Putamen (tissue), 1 donor: Measurements from ENCODE around the gene REPS1.
"Not testable (repeated sequence)": the region's sequence is repeated elsewhere in the genome, so short reads cannot be mapped to it uniquely, and the experiment has no call there.

Experiments
- DNase-seq: peaks from one replicate; pipeline ENCODE4 v3.0.0-alpha.2; 2016; ENCODE audit warnings: low spot score

REPS1 gene

DNA sequence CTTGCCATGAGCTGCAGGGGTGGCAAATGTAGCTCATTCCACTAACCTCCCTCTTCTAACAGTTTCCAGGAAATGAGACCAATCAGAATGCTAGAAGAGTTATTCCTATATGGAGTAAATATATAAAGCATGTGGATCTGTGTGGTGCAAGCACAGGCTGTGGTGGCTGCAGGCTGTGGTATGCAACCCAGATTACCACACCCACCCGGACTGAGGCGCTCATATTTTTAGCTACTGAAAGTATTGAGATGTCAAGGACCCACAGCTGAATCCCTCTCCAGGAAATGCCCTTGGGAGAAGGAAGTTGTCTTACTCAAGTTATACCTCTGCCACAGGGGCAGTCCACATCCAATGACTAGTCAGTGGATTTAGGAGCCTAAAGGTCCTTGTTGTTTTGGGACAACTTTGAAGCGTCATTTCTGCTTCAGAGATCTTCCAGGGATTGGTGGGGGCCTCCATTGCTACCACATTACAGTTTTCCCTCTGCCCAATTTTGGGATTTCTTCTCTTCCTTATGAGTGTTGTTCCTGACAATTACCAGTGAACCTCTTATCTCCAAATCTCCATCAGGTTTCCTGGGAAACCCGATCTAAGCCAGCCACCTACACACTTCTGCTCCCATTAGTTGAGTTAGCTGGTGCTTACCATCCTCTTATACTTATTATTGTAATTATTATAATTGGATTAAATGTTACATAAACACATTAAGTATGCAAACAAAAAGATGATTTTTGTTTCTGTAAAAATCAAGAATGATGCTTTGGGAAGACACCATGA lies 12.1 kb upstream of the REPS1 start:
- DNase-seq, result no peak

DNA sequence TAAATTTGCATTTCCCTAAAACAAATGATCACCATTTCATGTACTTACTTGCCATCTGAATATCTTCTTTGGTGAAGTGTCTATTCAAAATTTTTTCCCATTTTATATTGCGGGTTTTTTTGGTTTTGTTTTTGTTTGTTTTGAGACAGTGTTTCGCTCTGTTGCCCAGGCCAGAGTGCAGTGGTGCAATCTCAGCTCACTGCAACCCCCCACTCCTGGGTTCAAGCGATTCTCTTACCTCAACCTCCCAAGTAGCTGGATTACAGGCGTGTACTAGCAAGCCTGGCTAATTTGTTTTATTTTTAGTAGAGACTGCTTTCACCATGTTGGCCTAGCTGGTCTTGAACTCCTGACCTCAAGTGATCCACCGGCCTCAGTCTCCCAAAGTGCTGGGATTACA lies 9.1 kb upstream of the REPS1 start:
- no peak for DNase-seq

DNA sequence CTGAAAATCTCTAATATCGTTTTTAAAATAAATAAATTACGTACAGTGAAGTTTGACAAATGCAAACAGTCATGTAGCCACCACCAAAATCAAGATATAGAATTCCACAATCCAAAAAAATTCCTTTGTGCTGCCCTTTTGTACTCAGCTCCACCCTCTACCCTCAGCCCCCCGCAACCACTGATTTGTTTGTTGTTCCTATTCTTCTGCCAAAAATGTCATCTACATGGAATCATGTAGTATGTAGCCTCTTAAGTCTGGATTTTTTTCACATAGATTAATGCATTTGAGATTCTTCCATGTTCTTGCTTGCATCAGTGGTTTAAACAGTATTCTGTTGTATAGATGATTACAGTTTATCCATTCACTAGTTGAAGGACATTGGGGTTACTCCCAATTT lies 8.5 kb upstream of the REPS1 start:
- no peak for DNase-seq

DNA sequence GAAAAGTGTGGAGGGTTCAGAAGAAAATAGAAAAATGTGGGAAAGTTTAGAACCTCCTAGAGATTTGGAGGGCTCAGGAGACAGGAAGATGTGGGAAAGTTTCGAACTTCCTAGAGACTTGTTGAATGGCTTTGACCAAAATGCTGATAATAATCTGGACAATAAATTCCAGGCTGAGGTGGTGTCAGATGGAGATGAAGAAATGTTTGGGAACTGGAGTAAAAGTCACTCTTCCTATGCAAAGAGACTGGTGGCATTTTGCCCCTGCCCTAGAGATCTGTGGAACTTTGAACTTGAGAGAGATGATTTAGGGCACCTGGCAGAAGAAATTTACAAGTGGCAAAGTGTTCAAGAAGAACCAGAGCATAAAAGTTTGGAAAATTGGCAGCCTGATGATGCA lies 5.4 kb upstream of the REPS1 start:
- DNase-seq, result not testable (repeated sequence)

DNA sequence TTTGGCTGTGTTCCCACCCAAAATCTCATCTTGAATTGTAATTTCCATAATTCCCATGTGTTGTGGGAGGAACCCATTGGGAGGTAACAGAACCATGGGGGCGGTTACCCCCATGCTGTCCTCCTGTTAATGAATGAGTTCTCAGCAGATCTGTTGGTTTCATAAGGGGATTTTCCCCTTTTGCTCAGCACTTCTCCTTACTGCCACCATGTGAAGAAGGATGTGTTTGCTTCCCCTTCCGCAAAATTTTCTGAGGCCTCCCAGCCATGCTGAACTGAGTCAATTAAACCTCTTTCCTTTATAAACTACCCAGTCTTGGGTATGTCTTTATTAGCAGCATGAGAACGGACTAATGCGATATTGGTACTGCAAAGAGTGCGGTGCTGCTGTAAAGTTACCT lies 4.9 kb upstream of the REPS1 start:
- DNase-seq, result not testable (repeated sequence)

DNA sequence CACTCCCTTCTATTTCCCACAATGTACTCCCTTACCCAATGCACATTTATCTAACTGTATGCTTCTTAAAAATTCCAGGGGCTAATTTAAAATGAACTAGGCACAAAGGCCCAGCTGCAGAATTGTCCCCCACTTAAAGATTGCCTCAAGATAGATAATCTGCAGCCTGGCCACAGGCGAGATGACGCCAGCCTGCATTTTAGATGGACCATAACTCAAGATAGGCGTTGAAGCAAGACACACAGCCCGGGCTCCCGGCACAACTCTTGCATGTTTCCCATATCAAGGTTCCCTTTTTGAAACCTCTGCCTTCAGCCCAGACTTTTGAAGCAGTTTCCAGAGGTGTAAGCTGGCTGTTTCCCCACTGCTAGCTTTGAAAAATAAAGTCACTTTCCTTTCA lies 3.2 kb upstream of the REPS1 start:
- DNase-seq, result no peak

DNA sequence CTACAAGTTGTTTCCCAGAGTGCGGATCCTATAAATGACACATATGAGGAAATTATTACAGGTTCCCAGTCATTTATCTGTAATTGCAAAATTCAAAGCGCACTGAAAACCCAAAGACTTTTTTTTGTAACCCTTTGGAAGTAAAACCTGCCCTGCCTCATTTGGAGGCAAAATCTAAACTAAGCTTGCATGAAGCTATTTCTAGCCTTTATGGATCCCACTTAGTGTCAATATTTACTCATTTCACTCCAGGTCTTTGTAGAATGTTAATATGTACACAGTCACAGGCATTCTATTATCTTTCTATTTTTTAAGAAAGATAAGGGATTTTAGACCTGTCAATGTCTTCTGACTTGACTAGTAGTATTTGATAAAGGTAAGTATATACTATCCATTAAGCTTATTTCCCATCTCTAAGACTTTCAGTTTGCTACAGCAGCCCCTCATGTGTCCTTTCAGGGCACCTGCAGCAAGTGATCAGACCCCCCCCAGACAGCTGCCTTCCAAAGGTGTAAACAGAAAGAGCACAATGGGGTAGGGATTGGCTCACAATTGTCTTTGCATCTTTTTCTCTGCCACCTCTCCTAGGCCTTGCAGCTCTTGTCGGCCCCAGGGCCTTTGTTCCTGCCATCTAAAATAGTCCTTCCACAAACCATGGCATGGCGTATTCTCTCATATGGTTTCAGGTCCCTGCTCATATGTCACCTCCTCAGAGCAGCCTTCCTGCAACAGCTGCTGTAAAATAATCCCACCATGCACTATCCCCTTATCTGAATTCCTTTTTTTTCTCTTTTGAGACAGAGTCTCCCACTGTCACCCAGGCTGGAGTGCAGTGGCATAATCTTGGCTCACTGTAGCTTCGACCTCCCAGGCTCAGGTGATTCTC lies 1.3 kb upstream of the REPS1 start:
- DNase-seq, result no peak

DNA sequence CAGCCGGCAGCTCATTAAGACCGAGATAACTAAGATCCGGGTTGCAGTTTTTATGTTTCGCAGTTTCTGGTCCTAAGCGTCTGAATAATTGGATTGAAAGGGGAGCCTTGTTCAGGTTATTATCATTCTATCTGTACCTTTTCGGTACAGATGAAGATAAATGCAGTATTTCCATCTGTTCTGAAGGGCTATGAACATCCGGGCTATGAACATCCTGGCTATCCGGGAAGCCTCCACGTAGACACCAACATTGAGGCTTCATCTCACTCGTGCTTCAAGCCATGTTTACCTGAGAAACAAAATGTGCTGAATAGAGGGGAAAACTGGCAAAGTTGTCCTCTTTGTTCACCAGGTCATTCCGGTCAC lies 399 bp upstream of the REPS1 start:
- DNase-seq, result no peak

DNA sequence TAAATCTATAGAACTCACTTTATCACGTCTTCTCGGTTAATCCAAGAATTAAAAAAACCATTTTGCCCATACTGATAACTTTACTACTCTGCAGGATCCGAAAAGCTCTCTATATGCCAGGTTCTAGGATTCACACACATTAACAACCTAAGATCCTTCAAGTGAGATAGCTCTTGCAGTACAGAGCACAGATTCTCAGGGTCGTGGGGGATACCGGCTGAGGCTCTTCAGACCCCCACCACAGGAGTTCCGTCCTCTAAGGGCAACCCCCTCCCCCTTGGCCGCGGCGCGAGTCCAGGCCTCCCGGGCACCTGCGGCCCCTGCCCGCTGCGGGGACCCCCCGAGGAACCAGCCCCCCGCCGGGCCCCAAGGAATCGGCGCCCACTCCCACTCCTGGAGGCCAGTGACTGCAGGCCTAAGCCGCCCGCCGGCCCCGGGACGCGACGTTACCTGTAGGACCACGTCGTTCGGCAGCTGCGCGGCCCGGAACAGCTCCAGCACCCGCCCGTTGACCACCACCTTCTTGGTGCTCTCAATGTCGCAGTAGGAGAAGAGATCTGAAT lies 892 bp downstream of the REPS1 start:
- DNase-seq, result no peak

DNA sequence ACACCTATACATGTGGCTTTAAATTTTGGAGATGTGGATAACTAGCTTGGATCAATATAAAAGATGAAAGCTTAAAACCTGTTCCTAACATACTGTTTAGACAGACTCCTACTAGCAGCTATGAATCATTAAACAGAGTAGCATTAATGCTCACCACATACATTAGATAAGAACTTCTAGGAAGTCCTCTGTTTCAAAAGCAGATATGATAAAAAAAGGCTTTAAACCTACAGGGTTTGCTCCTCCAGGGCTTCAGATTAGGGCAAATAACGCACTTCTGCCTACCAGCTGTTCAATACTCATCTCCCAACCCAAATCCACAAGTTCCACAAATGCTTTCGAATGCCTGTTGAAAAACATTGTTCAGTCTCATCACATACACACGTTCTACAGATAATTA lies 1.5 kb downstream of the REPS1 start:
- DNase-seq, result no peak

DNA sequence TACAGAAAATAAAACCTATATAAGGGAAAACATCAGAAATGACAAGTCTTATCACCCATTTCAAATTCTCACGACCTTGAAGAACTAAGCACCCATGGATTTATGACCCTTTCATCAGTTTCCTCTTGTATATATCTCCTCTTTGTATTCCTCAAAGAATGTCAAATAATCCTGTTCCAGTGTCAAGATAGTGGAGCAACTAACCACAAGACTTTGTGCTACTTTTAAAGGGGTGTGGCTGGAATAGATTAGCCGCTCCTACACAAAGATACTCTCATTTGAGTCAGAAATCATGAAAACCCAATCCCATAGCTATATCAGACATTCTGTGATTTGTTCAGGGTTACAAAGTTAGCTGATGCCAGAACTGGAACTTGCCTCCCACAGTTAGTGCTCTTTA lies 6.6 kb downstream of the REPS1 start:
- no peak for DNase-seq

DNA sequence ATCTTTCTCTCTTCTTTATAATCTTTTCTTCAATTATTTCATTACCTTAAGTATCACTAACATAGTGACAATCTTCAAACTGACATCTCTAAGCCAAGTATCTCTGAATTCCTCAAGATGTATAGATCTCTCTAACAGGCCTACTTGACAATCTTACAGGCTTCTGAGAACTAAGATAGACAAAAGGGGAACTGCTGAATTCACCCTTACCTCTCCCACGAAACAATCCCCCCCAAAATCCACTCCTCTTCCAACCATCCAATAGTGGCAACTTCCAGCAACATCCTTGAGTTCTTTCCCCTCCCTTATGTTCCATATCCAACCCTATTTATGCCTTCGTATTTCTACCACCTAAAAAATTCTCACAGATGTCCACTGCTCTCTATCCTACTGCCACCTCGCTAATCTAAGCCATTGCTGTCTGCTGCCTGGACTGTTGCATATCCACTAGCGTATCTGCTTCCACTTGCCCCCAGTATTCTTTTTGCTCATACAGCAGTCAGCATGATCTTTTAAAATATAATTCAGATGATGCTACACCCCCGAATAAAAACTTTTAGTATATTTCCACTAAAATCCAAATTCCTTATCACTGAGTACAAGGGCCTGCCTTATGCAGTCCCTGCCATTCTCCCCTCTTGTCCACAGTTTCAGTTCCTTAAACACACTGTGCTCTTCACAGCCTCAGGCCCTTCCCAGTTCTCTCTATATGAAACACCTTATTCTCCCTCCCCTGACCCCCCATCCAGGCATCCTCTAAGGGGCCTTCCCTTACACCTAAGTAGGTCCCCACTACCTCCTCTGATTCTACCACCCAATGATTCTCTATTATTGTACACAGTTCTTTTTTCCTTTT lies 8.0 kb downstream of the REPS1 start:
- no peak for DNase-seq

DNA sequence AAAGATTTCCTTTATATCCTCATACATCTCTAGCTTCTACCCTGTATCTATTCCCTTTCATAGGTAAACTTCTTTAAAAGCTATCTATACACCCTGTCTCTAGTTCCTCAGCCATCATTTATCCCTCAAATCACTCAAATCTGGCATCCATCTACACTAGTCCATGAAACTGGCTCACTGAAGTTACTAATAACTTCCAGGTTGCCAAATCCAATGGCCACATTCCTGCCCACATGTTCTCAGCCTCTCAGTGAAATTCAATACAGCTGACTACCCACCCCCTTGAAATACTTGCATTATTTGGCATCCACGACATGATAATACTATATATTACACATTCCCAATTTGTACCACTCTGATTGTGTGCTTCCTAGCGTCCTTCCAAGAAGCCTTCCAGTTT lies 8.7 kb downstream of the REPS1 start:
- DNase-seq, result no peak

DNA sequence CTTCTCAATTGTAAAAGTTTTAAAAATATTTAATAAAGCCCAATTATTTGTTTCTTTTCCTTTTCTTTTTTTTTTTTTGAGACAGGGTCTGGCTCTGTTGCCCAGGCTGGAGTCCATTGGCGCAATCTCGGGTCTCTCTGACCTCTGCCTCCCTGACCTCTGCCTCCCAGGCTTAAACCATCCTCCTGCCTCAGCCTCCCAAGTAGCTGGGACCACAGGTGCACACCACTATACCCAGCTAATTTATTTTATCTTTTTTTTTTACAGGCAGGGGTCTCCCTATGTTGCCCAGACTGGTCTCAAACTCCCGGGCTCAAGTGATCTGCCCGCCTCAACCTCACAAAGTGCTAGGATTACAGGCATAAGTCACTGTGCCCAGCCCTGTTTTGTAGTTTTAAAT lies 9.8 kb downstream of the REPS1 start:
- DNase-seq, result no peak

DNA sequence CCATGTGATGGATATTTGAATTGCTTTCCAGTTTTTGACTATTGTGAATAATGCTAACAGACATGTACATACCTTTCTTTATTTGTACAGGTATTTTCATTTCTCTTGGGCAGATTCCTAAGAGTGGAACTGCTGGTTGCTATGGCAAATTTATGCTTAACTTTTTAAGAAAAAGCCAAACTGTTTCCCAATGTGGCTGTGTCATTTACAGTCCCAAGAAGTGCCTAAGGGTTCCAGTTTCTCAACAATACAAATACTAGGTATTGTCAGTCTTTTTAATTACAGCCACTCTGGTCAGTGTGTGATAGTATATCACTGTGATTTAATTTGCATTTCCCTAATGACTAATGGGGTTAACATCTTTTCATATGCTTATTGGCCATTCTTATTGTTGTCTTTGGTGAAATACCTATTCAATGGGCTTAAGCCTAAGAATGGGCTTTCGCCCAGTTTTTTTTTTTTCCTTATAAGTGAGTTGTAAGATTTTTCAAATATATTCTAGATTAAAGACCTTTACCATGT lies 10.3 kb downstream of the REPS1 start:
- DNase-seq, result no peak

DNA sequence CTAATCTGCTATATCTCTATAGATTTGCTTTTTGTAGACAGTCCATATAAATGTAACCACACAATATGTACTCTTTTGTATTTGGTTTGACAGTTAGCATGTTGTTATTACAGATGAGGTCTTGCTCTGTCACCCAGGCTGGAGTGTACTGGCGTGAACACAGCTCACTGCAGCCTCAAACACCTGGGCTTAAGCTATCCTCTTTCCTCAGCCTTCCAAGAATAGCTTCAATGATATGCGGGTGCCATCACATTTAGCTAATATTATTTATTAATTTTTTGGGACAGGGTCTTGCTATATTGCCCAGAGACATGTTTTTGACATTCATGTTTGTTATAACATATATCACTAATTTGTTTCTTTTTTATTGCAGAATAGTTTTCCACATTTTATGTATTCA lies 10.8 kb downstream of the REPS1 start:
- no peak for DNase-seq

DNA sequence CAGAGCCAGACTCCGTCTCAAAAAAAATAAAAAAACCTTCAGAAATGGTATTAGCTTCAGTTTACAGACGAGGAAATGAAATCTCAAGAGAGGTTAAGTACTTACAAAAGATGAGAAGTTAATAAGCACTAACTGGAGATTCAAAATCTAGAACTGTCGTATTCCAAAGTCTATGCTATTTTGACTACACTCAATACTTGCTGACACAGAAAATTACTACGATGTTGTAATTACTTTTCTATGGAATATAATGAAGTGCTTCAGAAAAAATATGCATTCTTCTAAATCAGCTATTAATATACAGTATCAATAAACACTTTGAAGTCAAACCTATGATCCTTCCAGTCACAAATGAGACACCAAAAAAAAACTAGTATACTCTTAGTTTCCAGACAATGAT lies 12.2 kb downstream of the REPS1 start:
- DNase-seq, result no peak

DNA sequence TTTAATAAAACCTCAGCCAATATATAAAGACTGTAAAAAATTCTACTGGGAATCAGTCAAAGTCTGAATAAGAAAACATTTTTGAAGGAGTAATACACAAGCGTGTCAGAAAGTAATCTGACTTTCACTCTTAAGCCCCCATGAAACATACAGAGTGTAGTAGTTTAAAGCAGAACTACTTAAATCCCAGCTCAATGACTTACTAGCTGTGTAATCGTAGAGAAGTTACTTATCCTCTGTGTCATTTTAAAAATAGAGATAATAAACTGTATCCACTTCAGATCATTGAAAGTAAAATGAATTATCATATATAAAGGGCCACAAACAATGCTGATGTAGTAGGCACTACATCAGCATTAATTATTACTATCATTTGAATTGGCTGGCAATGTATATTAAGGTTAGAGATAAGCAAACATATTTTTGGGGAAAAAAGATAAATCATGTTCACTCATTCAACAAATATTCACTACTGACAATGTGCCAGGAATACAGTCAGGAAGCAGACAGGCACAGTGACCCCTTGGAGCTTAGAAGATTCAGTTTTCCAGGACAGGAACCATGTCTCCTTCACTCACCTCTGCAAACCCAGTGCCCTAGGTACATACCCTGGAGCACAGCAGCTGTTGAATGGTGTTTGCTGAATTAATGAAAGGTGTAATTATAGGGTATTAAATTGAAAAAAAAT lies 14.4 kb downstream of the REPS1 start:
- no peak for DNase-seq

DNA sequence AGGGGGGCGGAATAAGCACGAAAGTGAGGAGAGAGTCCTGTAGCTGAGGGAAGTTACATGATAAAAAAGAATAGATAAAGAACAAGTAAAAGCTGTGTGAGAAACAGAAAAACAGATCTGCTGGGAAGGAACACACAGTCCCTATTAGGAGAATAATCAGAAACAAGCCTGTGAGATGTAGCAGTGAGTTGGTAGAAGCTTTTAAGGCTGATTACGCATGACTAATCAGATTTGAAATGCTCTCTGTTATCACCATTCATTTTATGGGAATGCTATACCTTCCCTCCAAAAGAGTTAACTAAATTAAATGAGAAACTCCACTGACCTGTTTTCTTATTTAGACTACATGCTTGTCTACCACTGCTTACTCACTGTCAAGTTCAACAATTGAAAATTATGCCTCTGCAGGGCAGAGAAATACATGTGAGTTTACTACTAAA lies 15.8 kb downstream of the REPS1 start:
- no peak for DNase-seq

DNA sequence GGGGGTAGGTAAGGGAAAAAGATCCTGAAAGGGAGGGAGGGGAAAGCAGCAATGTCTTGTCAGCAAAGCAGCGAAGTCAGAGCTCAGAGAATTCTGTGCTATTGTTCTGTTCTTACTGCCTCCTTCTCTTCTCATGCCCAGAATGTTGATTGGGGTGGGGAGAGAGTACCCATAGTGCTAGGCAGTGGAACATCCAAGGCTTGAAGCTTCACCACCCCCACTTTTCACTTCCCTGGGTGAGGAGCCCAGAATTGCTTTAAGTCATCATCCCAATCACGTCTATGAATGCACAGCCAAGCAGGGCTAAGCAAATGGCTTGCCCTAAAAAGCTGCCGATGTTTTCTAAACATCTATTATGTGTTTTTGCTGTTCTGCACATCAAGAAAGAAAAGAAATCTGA lies 16.5 kb downstream of the REPS1 start:
- DNase-seq, result peak; percentile 73

DNA sequence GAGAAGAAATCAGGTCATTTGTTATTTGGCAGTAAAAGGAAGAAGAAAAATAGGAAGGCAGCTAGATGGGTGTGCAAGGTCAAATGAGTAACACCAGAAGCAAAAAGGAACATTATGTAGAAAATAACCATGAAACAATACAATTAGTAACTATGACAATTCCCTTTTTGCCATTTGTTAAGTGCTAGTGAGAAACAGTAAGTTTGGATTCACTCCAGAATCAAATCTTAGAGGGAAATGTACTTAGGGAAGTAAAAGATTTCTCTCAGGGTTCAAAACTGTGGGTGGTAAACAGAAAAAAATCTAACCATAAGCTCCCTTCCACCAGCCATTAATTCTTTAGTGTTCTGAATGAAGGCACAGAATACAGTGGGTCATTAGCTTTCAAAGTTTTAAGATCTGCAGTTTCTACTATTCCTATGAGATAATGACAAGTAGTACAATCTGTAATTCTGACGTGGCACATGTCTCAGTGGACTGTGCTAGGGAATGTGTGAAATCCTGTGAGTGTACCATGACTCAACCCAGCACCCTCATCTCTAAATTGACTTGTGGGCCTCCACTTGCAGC lies 17.1 kb downstream of the REPS1 start:
- no peak for DNase-seq
